Measurements from ENCODE around the gene MGAT5B. TPM values are rescaled to one million over a fixed set of nuclear protein-coding genes. Genes with fewer than 3 reads are reported as not detected.
A peak's percentile ranks its signal among the peaks of the same experiment; 100 is the strongest.

MGAT5B gene
- total and polyA plus RNA-seq, 3 experiments from 2014 or later = 0.17 to 0.46 (median 0.40) TPM

GRCh38 chr17:76892329-76892728, 24.1 kb downstream of the MGAT5B start:
- no peak overlapping the region for H3K4me3 ChIP-seq (ENCODE audit: low read length)
- no peak overlapping the region for H3K27ac ChIP-seq (ENCODE audit: low read depth, low read length)
- no peaks in the 10 kb centered on the region for H3K4me1 Mint-ChIP-seq
- no peaks in the 10 kb centered on the region for H3K4me1 ChIP-seq (ENCODE audit: insufficient read depth, low read length)
- CTCF ChIA-PET = no interaction called here
- no peaks in the 10 kb centered on the region for H3K9me3 Mint-ChIP-seq
- no peaks in the 10 kb centered on the region for H3K9me3 ChIP-seq (ENCODE audit: low read length)
- DNase-seq = no peak
- no peaks in the 10 kb centered on the region for H3K36me3 Mint-ChIP-seq
- H3K27me3 Mint-ChIP-seq = peaks cover 4 to 6% of the 10 kb centered on the region in 2 donors
- peak overlapping the region in 1 of 8 donors; percentile 72 for H3K27ac Mint-ChIP-seq
- no peak overlapping the region for H3K4me3 Mint-ChIP-seq
- no peaks in the 10 kb centered on the region for H3K27me3 ChIP-seq (ENCODE audit: insufficient read depth, low read length, poor library complexity, severe bottlenecking)
- POLR2A ChIA-PET = no interaction called here
- no peaks in the 10 kb centered on the region for H3K36me3 ChIP-seq (ENCODE audit: insufficient read depth, low read length)

- Histone ChIP-seq H3K9me3 (ENCODE audit: low read length) (no peaks in the 10 kb centered on the region), H3K27me3 (ENCODE audit: insufficient read depth, low read length, poor library complexity, severe bottlenecking) (no peaks in the 10 kb centered on the region), H3K4me1 (ENCODE audit: insufficient read depth, low read length) (no peaks in the 10 kb centered on the region), H3K27ac (ENCODE audit: low read depth, low read length) (no peak overlapping the region), H3K36me3 (ENCODE audit: insufficient read depth, low read length) (no peaks in the 10 kb centered on the region), H3K4me3 (ENCODE audit: low read length) (no peak overlapping the region)
- H3K9me3 Mint-ChIP-seq = no peaks in the 10 kb centered on the region
- H3K27me3 Mint-ChIP-seq = peaks cover 0 to 3% of the 10 kb centered on the region in 2 donors
- H3K36me3 Mint-ChIP-seq = no peaks in the 10 kb centered on the region
- peak overlapping the region in 1 of 8 donors; percentile 70 for H3K27ac Mint-ChIP-seq
- no peak overlapping the region for H3K4me3 Mint-ChIP-seq
- ChIA-PET CTCF (no interaction called here), POLR2A (no interaction called here)
- DNase-seq = no peak
- H3K4me1 Mint-ChIP-seq = no peaks in the 10 kb centered on the region
These were observed 25.6 kb downstream of the MGAT5B start for GRCh38 chr17:76893623-76894334.

- CTCF ChIA-PET = no interaction called here
These were observed 26.6 kb downstream of the MGAT5B start for GRCh38 chr17:76894842-76895241.

GRCh38 chr17:76897023-76897422, 28.8 kb downstream of the MGAT5B start:
- ChIA-PET CTCF (no interaction called here), POLR2A (no interaction called here)
- Histone ChIP-seq H3K4me1 (ENCODE audit: insufficient read depth, low read length) (no peaks in the 10 kb centered on the region), H3K27ac (ENCODE audit: low read depth, low read length) (no peak overlapping the region), H3K27me3 (ENCODE audit: insufficient read depth, low read length, poor library complexity, severe bottlenecking) (no peaks in the 10 kb centered on the region), H3K36me3 (ENCODE audit: insufficient read depth, low read length) (no peaks in the 10 kb centered on the region), H3K9me3 (ENCODE audit: low read length) (no peaks in the 10 kb centered on the region), H3K4me3 (ENCODE audit: low read length) (no peak overlapping the region)
- no peaks in the 10 kb centered on the region for H3K9me3 Mint-ChIP-seq
- no peaks in the 10 kb centered on the region for H3K4me1 Mint-ChIP-seq
- H3K27ac Mint-ChIP-seq = peak overlapping the region in 1 of 8 donors; percentile 32
- no peak for DNase-seq
- H3K4me3 Mint-ChIP-seq = no peak overlapping the region
- peaks cover 0 to 3% of the 10 kb centered on the region in 2 donors for H3K27me3 Mint-ChIP-seq
- H3K36me3 Mint-ChIP-seq = no peaks in the 10 kb centered on the region

More at GRCh38 chr17:76894842-76895241, 26.6 kb downstream of the MGAT5B start:
- Mint-ChIP-seq H3K27ac (no peak overlapping the region), H3K27me3 (peaks cover 0 to 3% of the 10 kb centered on the region in 2 donors), H3K4me1 (no peaks in the 10 kb centered on the region), H3K9me3 (no peaks in the 10 kb centered on the region), H3K36me3 (no peaks in the 10 kb centered on the region), H3K4me3 (no peak overlapping the region)
- no peak for DNase-seq
- Histone ChIP-seq H3K27ac (ENCODE audit: low read depth, low read length) (no peak overlapping the region), H3K36me3 (ENCODE audit: insufficient read depth, low read length) (no peaks in the 10 kb centered on the region), H3K4me3 (ENCODE audit: low read length) (no peak overlapping the region), H3K4me1 (ENCODE audit: insufficient read depth, low read length) (no peaks in the 10 kb centered on the region), H3K9me3 (ENCODE audit: low read length) (no peaks in the 10 kb centered on the region), H3K27me3 (ENCODE audit: insufficient read depth, low read length, poor library complexity, severe bottlenecking) (no peaks in the 10 kb centered on the region)
- POLR2A ChIA-PET = no interaction called here

- H3K4me3 Mint-ChIP-seq = no peak overlapping the region
- CTCF ChIA-PET = no interaction called here
These were observed 31.2 kb downstream of the MGAT5B start for GRCh38 chr17:76899414-76899813.

GRCh38 chr17:76900723-76901122, 32.5 kb downstream of the MGAT5B start:
- CTCF ChIA-PET = interaction anchor here (1.1 kb wide), 1 partner anchor 33 kb away, joined by 3 read pairs; no protein-coding TSS in a partner anchor

More at GRCh38 chr17:76899414-76899813, 31.2 kb downstream of the MGAT5B start:
- no peak overlapping the region for H3K4me3 ChIP-seq (ENCODE audit: low read length)
- no peak overlapping the region for H3K27ac Mint-ChIP-seq
- no peaks in the 10 kb centered on the region for H3K4me1 ChIP-seq (ENCODE audit: insufficient read depth, low read length)
- H3K36me3 ChIP-seq (ENCODE audit: insufficient read depth, low read length) = no peaks in the 10 kb centered on the region
- POLR2A ChIA-PET = no interaction called here
- H3K27me3 Mint-ChIP-seq = peaks cover 0 to 3% of the 10 kb centered on the region in 2 donors
- no peak for DNase-seq
- H3K27me3 ChIP-seq (ENCODE audit: insufficient read depth, low read length, poor library complexity, severe bottlenecking) = no peaks in the 10 kb centered on the region
- no peaks in the 10 kb centered on the region for H3K4me1 Mint-ChIP-seq
- H3K9me3 ChIP-seq (ENCODE audit: low read length) = no peaks in the 10 kb centered on the region
- H3K9me3 Mint-ChIP-seq = no peaks in the 10 kb centered on the region
- H3K27ac ChIP-seq (ENCODE audit: low read depth, low read length) = no peak overlapping the region
- no peaks in the 10 kb centered on the region for H3K36me3 Mint-ChIP-seq

GRCh38 chr17:76901542-76902197, 33.5 kb downstream of the MGAT5B start:
- H3K4me3 ChIP-seq (ENCODE audit: low read length) = no peak overlapping the region
- no peaks in the 10 kb centered on the region for H3K27me3 ChIP-seq (ENCODE audit: insufficient read depth, low read length, poor library complexity, severe bottlenecking)
- H3K27me3 Mint-ChIP-seq = peaks cover 3 to 4% of the 10 kb centered on the region in 2 donors
- H3K27ac Mint-ChIP-seq = no peak overlapping the region
- H3K36me3 Mint-ChIP-seq = no peaks in the 10 kb centered on the region
- H3K27ac ChIP-seq (ENCODE audit: low read depth, low read length) = no peak overlapping the region
- no peaks in the 10 kb centered on the region for H3K36me3 ChIP-seq (ENCODE audit: insufficient read depth, low read length)
- no peaks in the 10 kb centered on the region for H3K4me1 Mint-ChIP-seq
- H3K9me3 Mint-ChIP-seq = no peaks in the 10 kb centered on the region
- no peak overlapping the region for H3K4me3 Mint-ChIP-seq
- CTCF ChIA-PET = interaction anchor here (1.1 kb wide), 1 partner anchor 34 kb away, joined by 3 read pairs; no protein-coding TSS in a partner anchor
- no peaks in the 10 kb centered on the region for H3K9me3 ChIP-seq (ENCODE audit: low read length)
- DNase-seq = no peak
- H3K4me1 ChIP-seq (ENCODE audit: insufficient read depth, low read length) = no peaks in the 10 kb centered on the region
- POLR2A ChIA-PET = no interaction called here

More at GRCh38 chr17:76900723-76901122, 32.5 kb downstream of the MGAT5B start:
- H3K27me3 ChIP-seq (ENCODE audit: insufficient read depth, low read length, poor library complexity, severe bottlenecking) = no peaks in the 10 kb centered on the region
- no peaks in the 10 kb centered on the region for H3K9me3 ChIP-seq (ENCODE audit: low read length)
- H3K27me3 Mint-ChIP-seq = peaks cover 0 to 3% of the 10 kb centered on the region in 2 donors
- no peak overlapping the region for H3K4me3 ChIP-seq (ENCODE audit: low read length)
- H3K4me3 Mint-ChIP-seq = no peak overlapping the region
- no peaks in the 10 kb centered on the region for H3K9me3 Mint-ChIP-seq
- POLR2A ChIA-PET = no interaction called here
- H3K36me3 Mint-ChIP-seq = no peaks in the 10 kb centered on the region
- H3K36me3 ChIP-seq (ENCODE audit: insufficient read depth, low read length) = no peaks in the 10 kb centered on the region
- DNase-seq = no peak
- no peaks in the 10 kb centered on the region for H3K4me1 Mint-ChIP-seq
- no peak overlapping the region for H3K27ac ChIP-seq (ENCODE audit: low read depth, low read length)
- no peaks in the 10 kb centered on the region for H3K4me1 ChIP-seq (ENCODE audit: insufficient read depth, low read length)
- peak overlapping the region in 1 of 8 donors; percentile 38 for H3K27ac Mint-ChIP-seq

GRCh38 chr17:76902476-76902875, 34.3 kb downstream of the MGAT5B start:
- no peaks in the 10 kb centered on the region for H3K9me3 Mint-ChIP-seq

More at GRCh38 chr17:76902476-76902875, 34.3 kb downstream of the MGAT5B start:
- no peak overlapping the region for H3K4me3 Mint-ChIP-seq
- H3K36me3 ChIP-seq (ENCODE audit: insufficient read depth, low read length) = no peaks in the 10 kb centered on the region
- H3K9me3 ChIP-seq (ENCODE audit: low read length) = no peaks in the 10 kb centered on the region
- ChIA-PET CTCF (no interaction called here), POLR2A (interaction anchor here (0.5 kb wide), 1 partner anchor 92 kb away, joined by 3 read pairs; no protein-coding TSS in a partner anchor)
- H3K4me3 ChIP-seq (ENCODE audit: low read length) = no peak overlapping the region
- H3K36me3 Mint-ChIP-seq = no peaks in the 10 kb centered on the region
- no peaks in the 10 kb centered on the region for H3K4me1 ChIP-seq (ENCODE audit: insufficient read depth, low read length)
- no peak for DNase-seq
- H3K27me3 ChIP-seq (ENCODE audit: insufficient read depth, low read length, poor library complexity, severe bottlenecking) = no peaks in the 10 kb centered on the region
- H3K27me3 Mint-ChIP-seq = peaks cover 5 to 7% of the 10 kb centered on the region in 2 donors
- H3K27ac ChIP-seq (ENCODE audit: low read depth, low read length) = no peak overlapping the region
- H3K27ac Mint-ChIP-seq = no peak overlapping the region
- H3K4me1 Mint-ChIP-seq = no peaks in the 10 kb centered on the region
